DND-41 (cell line): Measurements from ENCODE around the gene TMEM11.

Source experiments
- EZH2 ChIP-seq: IDR thresholded peaks from 3 replicates; pipeline ENCODE4 v1.6.1; 2012; ENCODE audit warnings: borderline replicate concordance, low read depth, mild to moderate bottlenecking, moderate library complexity, low read length, inconsistent platforms; ENCODE audit not compliant: severe bottlenecking
- TF ChIP-seq, protein P1 (sequence below): IDR thresholded peaks from 2 replicates; pipeline ENCODE4 v1.5.1; 2012; ENCODE audit warnings: borderline replicate concordance, low read length, moderate library complexity, mild to moderate bottlenecking; ENCODE audit not compliant: poor library complexity, severe bottlenecking; ENCODE audit errors: extremely low read depth

DNA sequence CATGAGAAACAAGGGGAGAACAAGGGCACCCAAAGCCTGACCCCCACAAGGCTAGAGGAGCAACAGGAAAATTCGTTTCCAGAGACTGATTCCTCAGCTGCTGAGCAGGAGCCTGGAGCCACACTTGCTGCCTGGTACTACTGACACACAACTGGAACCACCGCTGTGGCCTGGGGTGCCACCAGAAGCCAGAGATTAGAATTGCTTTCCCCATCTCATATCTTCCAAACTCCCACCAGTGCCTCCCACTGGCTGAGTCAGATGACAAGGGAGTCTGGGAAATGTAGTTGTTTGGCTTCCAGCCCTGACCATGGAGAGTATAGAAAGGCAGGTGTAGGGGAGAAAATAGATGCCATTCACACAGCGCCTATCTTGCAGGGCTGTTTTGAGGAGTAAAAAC, 4.1 kb upstream of the TMEM11 start:
- no peak for TF ChIP-seq EZH2
- TF ChIP-seq, protein P1, sequence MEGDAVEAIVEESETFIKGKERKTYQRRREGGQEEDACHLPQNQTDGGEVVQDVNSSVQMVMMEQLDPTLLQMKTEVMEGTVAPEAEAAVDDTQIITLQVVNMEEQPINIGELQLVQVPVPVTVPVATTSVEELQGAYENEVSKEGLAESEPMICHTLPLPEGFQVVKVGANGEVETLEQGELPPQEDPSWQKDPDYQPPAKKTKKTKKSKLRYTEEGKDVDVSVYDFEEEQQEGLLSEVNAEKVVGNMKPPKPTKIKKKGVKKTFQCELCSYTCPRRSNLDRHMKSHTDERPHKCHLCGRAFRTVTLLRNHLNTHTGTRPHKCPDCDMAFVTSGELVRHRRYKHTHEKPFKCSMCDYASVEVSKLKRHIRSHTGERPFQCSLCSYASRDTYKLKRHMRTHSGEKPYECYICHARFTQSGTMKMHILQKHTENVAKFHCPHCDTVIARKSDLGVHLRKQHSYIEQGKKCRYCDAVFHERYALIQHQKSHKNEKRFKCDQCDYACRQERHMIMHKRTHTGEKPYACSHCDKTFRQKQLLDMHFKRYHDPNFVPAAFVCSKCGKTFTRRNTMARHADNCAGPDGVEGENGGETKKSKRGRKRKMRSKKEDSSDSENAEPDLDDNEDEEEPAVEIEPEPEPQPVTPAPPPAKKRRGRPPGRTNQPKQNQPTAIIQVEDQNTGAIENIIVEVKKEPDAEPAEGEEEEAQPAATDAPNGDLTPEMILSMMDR: no peak
